ENCODE measurements around the gene MAN1C1.

DNA sequence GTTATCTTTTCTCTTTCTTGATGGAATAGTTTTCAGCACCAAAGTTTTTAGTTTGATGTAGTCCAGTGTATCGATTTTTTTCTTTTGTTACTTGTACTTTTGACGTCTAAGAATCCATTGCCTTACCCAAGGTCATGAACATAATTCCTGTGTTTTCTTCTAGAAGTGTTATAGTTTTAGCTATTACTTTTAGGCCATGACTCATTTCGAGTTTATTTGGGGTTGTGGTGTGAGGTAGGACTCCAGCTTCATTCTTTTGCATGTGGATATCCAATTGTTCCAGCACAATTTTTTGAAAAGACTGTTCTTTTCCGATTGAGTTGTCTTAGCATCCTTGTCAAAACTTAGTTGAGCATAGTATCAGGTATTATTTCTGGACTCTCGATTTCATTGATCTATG is 104.0 kb downstream of the MAN1C1 start:
- TF ChIP-seq, protein P1, sequence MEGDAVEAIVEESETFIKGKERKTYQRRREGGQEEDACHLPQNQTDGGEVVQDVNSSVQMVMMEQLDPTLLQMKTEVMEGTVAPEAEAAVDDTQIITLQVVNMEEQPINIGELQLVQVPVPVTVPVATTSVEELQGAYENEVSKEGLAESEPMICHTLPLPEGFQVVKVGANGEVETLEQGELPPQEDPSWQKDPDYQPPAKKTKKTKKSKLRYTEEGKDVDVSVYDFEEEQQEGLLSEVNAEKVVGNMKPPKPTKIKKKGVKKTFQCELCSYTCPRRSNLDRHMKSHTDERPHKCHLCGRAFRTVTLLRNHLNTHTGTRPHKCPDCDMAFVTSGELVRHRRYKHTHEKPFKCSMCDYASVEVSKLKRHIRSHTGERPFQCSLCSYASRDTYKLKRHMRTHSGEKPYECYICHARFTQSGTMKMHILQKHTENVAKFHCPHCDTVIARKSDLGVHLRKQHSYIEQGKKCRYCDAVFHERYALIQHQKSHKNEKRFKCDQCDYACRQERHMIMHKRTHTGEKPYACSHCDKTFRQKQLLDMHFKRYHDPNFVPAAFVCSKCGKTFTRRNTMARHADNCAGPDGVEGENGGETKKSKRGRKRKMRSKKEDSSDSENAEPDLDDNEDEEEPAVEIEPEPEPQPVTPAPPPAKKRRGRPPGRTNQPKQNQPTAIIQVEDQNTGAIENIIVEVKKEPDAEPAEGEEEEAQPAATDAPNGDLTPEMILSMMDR (conservative IDR thresholded peaks at IDR 0.05 in 1 of 2, IDR thresholded peaks at IDR 0.05 in 1 of 2; ENCODE audit: low read depth in 1 of 2, low read length in 2 of 2): no peak
- no peak for TF ChIP-seq EZH2 (IDR thresholded peaks at IDR 0.05; ENCODE audit: low read length, missing control alignments)

Measured in fibroblast of lung (primary cell).